WTC11 (cell line): ENCODE results near the gene TAF8. TPM values are rescaled to one million over a fixed set of nuclear protein-coding genes. Genes with fewer than 3 reads are reported as not detected.

Experiments
- ATAC-seq: fragments of 200-7000 bp; cut with Tn5 transposase; 2 replicates; pipeline ENCODE4 v1.10.0; 2021; ENCODE audit warnings: mild to moderate bottlenecking, moderate library complexity
- CTCF ChIA-PET: fragments of 300-600 bp; sonication (Branson Sonifier 250); formaldehyde crosslinking; loops from one replicate; lab custom pipeline; 2021; ENCODE audit warnings: antibody characterized with exemption; lab: Charles Lee
- POLR2A ChIA-PET: fragments of 350-600 bp; sonication (Branson Sonifier 250); formaldehyde crosslinking; loops from one replicate; lab custom pipeline; 2021; ENCODE audit warnings: antibody characterized with exemption; lab: Charles Lee
- DNase-seq: peaks from one replicate; pipeline ENCODE4 v3.0.0; 2021; ENCODE audit warnings: low spot score
- H3K27ac Mint-ChIP-seq: 2 replicates; pipeline ENCODE4 v1.8.0; 2021; ENCODE audit warnings: mixed read lengths
- H3K27me3 Mint-ChIP-seq: 2 replicates; pipeline ENCODE4 v1.8.0; 2021; ENCODE audit warnings: low read depth, mild to moderate bottlenecking, moderate library complexity, mixed read lengths
- H3K36me3 Mint-ChIP-seq: 2 replicates; pipeline ENCODE4 v1.8.0; 2021; ENCODE audit warnings: mixed read lengths
- H3K4me1 Mint-ChIP-seq: 2 replicates; pipeline ENCODE4 v1.8.0; 2022; ENCODE audit warnings: mixed read lengths
- H3K4me3 Mint-ChIP-seq: 2 replicates; pipeline ENCODE4 v1.8.0; 2021; ENCODE audit warnings: mild to moderate bottlenecking, moderate library complexity, mixed read lengths
- H3K9me3 Mint-ChIP-seq: 2 replicates; pipeline ENCODE4 v1.8.0; 2021; ENCODE audit warnings: mixed read lengths
- ERG ChIP-seq: fragments of 250-450 bp; sonication (Bioruptor Pico); IDR thresholded peaks from 2 replicates; pipeline ENCODE4 v1.8.0; 2021; ENCODE audit warnings: mild to moderate bottlenecking
- ETV6 ChIP-seq: sonication (generic); formaldehyde crosslinking; IDR thresholded peaks from 2 replicates; pipeline ENCODE4 v1.8.1; 2022; ENCODE audit warnings: mild to moderate bottlenecking, missing genetic modification reagents
- NFE2L1 ChIP-seq: sonication (generic); formaldehyde crosslinking; IDR thresholded peaks from 2 replicates; pipeline ENCODE4 v1.8.1; 2023; ENCODE audit warnings: missing genetic modification reagents
- NR2C2 ChIP-seq: sonication (generic); formaldehyde crosslinking; IDR thresholded peaks from 2 replicates; pipeline ENCODE4 v1.8.0; 2022; ENCODE audit warnings: mild to moderate bottlenecking, missing genetic modification reagents
- RORB ChIP-seq: fragments of 250-450 bp; sonication (Bioruptor Pico); IDR thresholded peaks from 2 replicates; pipeline ENCODE4 v1.9.0; 2021; ENCODE audit warnings: mild to moderate bottlenecking
- SMAD3 ChIP-seq: sonication (generic); formaldehyde crosslinking; IDR thresholded peaks from 2 replicates; pipeline ENCODE4 v1.8.0; 2022; ENCODE audit warnings: missing genetic modification reagents, mild to moderate bottlenecking, borderline replicate concordance
- SMAD4 ChIP-seq: sonication (generic); formaldehyde crosslinking; IDR thresholded peaks from 2 replicates; pipeline ENCODE4 v1.8.0; 2022; ENCODE audit warnings: mild to moderate bottlenecking, missing genetic modification reagents
- ZNF232 ChIP-seq: sonication (generic); formaldehyde crosslinking; IDR thresholded peaks from 2 replicates; pipeline ENCODE4 v1.8.0; 2022; ENCODE audit warnings: mild to moderate bottlenecking, missing genetic modification reagents
- ZNF532 ChIP-seq: fragments of 250-450 bp; sonication (Bioruptor Pico); IDR thresholded peaks from 2 replicates; pipeline ENCODE4 v1.9.0; 2021; ENCODE audit warnings: mild to moderate bottlenecking, borderline replicate concordance
- ZNF671 ChIP-seq: fragments of 250-450 bp; sonication (Bioruptor Pico); IDR thresholded peaks from 2 replicates; pipeline ENCODE4 v1.8.0; 2021; ENCODE audit warnings: mild to moderate bottlenecking
- ZSCAN18 ChIP-seq: fragments of 250-450 bp; sonication (Bioruptor Pico); IDR thresholded peaks from 2 replicates; pipeline ENCODE4 v2.1.2; 2022; ENCODE audit warnings: mild to moderate bottlenecking, moderate library complexity
- total RNA-seq: library from RNA; stranded (reverse); gene quantifications from 3 replicates; pipeline ENCODE4 v1.2.3, GENCODE V29; 2021
- TF ChIP-seq, protein P1 (sequence below): sonication (generic); formaldehyde crosslinking; conservative IDR thresholded peaks from 2 replicates; pipeline ENCODE4 v1.8.1; 2023; ENCODE audit warnings: mild to moderate bottlenecking, low read depth, missing genetic modification reagents, moderate library complexity
- TF ChIP-seq, protein P2 (sequence below): sonication (generic); formaldehyde crosslinking; IDR thresholded peaks from 2 replicates; pipeline ENCODE4 v1.8.1; 2023; ENCODE audit warnings: mild to moderate bottlenecking, missing genetic modification reagents
- TF ChIP-seq, protein P3 (sequence below): sonication (generic); formaldehyde crosslinking; IDR thresholded peaks from 2 replicates; pipeline ENCODE4 v1.8.1; 2022; ENCODE audit warnings: low read depth, missing genetic modification reagents, borderline replicate concordance
- TF ChIP-seq, protein P4 (sequence below): sonication (generic); formaldehyde crosslinking; IDR thresholded peaks from 2 replicates; pipeline ENCODE4 v1.8.1; 2023; ENCODE audit warnings: mild to moderate bottlenecking, missing genetic modification reagents, moderate library complexity

Gene TAF8
- total RNA-seq, 1 experiment from 2014 or later, result 31.0 TPM

- Mint-ChIP-seq H3K4me3 (no peak overlapping the region), H3K9me3 (no peaks in the 10 kb centered on the region), H3K27ac (peak overlapping the region; percentile 49; the same call in 1 of the 2 replicates), H3K36me3 (peaks cover 50% of the 10 kb centered on the region), H3K27me3 (peaks cover 5% of the 10 kb centered on the region), H3K4me1 (peaks cover 16% of the 10 kb centered on the region)
- CTCF ChIA-PET, result interaction anchor here (1.2 to 4.5 kb wide), 8 partner anchors 15 to 319 kb away, joined by 6 to 127 read pairs (median 19); no protein-coding TSS in a partner anchor
- ATAC-seq (no peak), DNase-seq (no peak)
- TF ChIP-seq ZNF532 (no peak), NR2C2 (CRISPR knock-in tag) (no peak), NFE2L1 (CRISPR knock-in tag) (no peak), SMAD4 (CRISPR knock-in tag) (no peak), ZSCAN18 (CRISPR knock-in tag) (no peak), ZNF671 (CRISPR knock-in tag) (no peak), SMAD3 (no peak), ZNF232 (CRISPR knock-in tag) (no peak), ERG (CRISPR knock-in tag) (no peak), RORB (no peak), ETV6 (CRISPR knock-in tag) (no peak)
- TF ChIP-seq, protein P1, sequence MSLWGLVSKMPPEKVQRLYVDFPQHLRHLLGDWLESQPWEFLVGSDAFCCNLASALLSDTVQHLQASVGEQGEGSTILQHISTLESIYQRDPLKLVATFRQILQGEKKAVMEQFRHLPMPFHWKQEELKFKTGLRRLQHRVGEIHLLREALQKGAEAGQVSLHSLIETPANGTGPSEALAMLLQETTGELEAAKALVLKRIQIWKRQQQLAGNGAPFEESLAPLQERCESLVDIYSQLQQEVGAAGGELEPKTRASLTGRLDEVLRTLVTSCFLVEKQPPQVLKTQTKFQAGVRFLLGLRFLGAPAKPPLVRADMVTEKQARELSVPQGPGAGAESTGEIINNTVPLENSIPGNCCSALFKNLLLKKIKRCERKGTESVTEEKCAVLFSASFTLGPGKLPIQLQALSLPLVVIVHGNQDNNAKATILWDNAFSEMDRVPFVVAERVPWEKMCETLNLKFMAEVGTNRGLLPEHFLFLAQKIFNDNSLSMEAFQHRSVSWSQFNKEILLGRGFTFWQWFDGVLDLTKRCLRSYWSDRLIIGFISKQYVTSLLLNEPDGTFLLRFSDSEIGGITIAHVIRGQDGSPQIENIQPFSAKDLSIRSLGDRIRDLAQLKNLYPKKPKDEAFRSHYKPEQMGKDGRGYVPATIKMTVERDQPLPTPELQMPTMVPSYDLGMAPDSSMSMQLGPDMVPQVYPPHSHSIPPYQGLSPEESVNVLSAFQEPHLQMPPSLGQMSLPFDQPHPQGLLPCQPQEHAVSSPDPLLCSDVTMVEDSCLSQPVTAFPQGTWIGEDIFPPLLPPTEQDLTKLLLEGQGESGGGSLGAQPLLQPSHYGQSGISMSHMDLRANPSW (CRISPR knock-in tag), result no peak
- TF ChIP-seq, protein P2, sequence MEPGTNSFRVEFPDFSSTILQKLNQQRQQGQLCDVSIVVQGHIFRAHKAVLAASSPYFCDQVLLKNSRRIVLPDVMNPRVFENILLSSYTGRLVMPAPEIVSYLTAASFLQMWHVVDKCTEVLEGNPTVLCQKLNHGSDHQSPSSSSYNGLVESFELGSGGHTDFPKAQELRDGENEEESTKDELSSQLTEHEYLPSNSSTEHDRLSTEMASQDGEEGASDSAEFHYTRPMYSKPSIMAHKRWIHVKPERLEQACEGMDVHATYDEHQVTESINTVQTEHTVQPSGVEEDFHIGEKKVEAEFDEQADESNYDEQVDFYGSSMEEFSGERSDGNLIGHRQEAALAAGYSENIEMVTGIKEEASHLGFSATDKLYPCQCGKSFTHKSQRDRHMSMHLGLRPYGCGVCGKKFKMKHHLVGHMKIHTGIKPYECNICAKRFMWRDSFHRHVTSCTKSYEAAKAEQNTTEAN (CRISPR knock-in tag), result no peak
- TF ChIP-seq, protein P3, sequence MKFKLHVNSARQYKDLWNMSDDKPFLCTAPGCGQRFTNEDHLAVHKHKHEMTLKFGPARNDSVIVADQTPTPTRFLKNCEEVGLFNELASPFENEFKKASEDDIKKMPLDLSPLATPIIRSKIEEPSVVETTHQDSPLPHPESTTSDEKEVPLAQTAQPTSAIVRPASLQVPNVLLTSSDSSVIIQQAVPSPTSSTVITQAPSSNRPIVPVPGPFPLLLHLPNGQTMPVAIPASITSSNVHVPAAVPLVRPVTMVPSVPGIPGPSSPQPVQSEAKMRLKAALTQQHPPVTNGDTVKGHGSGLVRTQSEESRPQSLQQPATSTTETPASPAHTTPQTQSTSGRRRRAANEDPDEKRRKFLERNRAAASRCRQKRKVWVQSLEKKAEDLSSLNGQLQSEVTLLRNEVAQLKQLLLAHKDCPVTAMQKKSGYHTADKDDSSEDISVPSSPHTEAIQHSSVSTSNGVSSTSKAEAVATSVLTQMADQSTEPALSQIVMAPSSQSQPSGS (CRISPR knock-in tag), result no peak
- TF ChIP-seq, protein P4, sequence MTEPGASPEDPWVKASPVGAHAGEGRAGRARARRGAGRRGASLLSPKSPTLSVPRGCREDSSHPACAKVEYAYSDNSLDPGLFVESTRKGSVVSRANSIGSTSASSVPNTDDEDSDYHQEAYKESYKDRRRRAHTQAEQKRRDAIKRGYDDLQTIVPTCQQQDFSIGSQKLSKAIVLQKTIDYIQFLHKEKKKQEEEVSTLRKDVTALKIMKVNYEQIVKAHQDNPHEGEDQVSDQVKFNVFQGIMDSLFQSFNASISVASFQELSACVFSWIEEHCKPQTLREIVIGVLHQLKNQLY (CRISPR knock-in tag), result no peak
- POLR2A ChIA-PET, result interaction anchor here (0.7 to 2.1 kb wide), 3 partner anchors 32 to 371 kb away, joined by 4 to 5 read pairs (median 4); partner anchors contain the start of gene C6orf132
These were observed 55.4 kb downstream of the TAF8 start for GRCh38 chr6:42105709-42106108.
